Liver (tissue), 9 donors: ENCODE data around the gene GUCA1C. TPM values are rescaled to one million over a fixed set of nuclear protein-coding genes. Genes with fewer than 3 reads are reported as not detected.

Source experiments
- DNase-seq: peaks from one replicate; pipeline ENCODE4 v3.0.0-alpha.2; 2017; ENCODE audit warnings: low spot score
- H3K27ac ChIP-seq, 2 donors: one replicate each; pipeline ENCODE4 v1.7.0; 2013; ENCODE audit warnings: inconsistent platforms in 2 of 2, low read length in 2 of 2, control low read depth in 1 of 2, low read depth in 1 of 2, mild to moderate bottlenecking in 1 of 2
- H3K27me3 ChIP-seq, 4 donors: one replicate each; pipeline versions ENCODE4 v1.6.1 to v1.7.0; 2013; ENCODE audit warnings: low read length in 3 of 4, inconsistent platforms in 1 of 4, mild to moderate bottlenecking in 1 of 4, moderate library complexity in 1 of 4; ENCODE audit not compliant: control insufficient read depth in 4 of 4, insufficient read depth in 4 of 4
- H3K36me3 ChIP-seq, 4 donors: one replicate each; pipeline versions ENCODE4 v1.6.1 to v1.7.0; 2013; ENCODE audit warnings: low read length in 3 of 4, mild to moderate bottlenecking in 3 of 4, low read depth in 1 of 4, moderate library complexity in 1 of 4; ENCODE audit not compliant: control insufficient read depth in 4 of 4, insufficient read depth in 3 of 4
- H3K4me1 ChIP-seq, 4 donors: one replicate each; pipeline versions ENCODE4 v1.6.1 to v1.7.0; 2013; ENCODE audit warnings: low read length in 3 of 4, mild to moderate bottlenecking in 3 of 4, moderate library complexity in 1 of 4; ENCODE audit not compliant: control insufficient read depth in 4 of 4, insufficient read depth in 4 of 4
- H3K4me3 ChIP-seq, 3 donors: one replicate each; pipeline versions ENCODE4 v1.6.1 to v1.7.0; 2013; ENCODE audit warnings: low read length in 3 of 3, control low read depth in 1 of 3, low read depth in 1 of 3, mild to moderate bottlenecking in 1 of 3
- H3K9ac ChIP-seq, 2 donors: one replicate each; pipeline ENCODE4 v1.7.0; 2013; ENCODE audit warnings: low read length in 2 of 2, mild to moderate bottlenecking in 2 of 2, moderate library complexity in 2 of 2, control low read depth in 1 of 2, low read depth in 1 of 2
- H3K9me3 ChIP-seq, 4 donors: one replicate each; pipeline versions ENCODE4 v1.6.1 to v1.7.0; 2013; ENCODE audit warnings: low read length in 3 of 4; ENCODE audit not compliant: control insufficient read depth in 4 of 4
- ATF3 ChIP-seq: IDR thresholded peaks from 2 replicates; pipeline ENCODE4 v1.6.1; 2016; ENCODE audit warnings: antibody characterized with exemption
- CTCF ChIP-seq: fragments of 150-350 bp; IDR thresholded peaks from 2 replicates; pipeline ENCODE4 v1.5.1; 2017; ENCODE audit warnings: improper control_type of control experiment, low read depth, low read length; ENCODE audit not compliant: missing input control
- FOXA1 ChIP-seq: IDR thresholded peaks from 2 replicates; pipeline ENCODE4 v1.6.1; 2016; ENCODE audit warnings: antibody characterized with exemption
- FOXA2 ChIP-seq: IDR thresholded peaks from 2 replicates; pipeline ENCODE4 v1.6.1; 2016; ENCODE audit warnings: antibody characterized with exemption
- GABPA ChIP-seq, 2 donors: IDR thresholded peaks in 1 of 2; conservative IDR thresholded peaks in 1 of 2; 2 replicates each; pipeline ENCODE4 v1.6.1; 2016; ENCODE audit warnings: antibody characterized with exemption in 2 of 2, mild to moderate bottlenecking in 1 of 2, moderate library complexity in 1 of 2
- HNF4A ChIP-seq, 2 donors: conservative IDR thresholded peaks; 2 replicates each; pipeline ENCODE4 v1.6.1; 2016; ENCODE audit warnings: antibody characterized with exemption in 2 of 2, mild to moderate bottlenecking in 2 of 2
- MAX ChIP-seq: IDR thresholded peaks from 2 replicates; pipeline ENCODE4 v1.6.1; 2016; ENCODE audit warnings: antibody characterized with exemption
- REST ChIP-seq: IDR thresholded peaks from 2 replicates; pipeline ENCODE4 v1.6.1; 2016; ENCODE audit warnings: antibody characterized with exemption, mild to moderate bottlenecking
- SP1 ChIP-seq: IDR thresholded peaks from 2 replicates; pipeline ENCODE4 v1.6.1; 2018; ENCODE audit warnings: antibody characterized with exemption, mild to moderate bottlenecking
- TAF1 ChIP-seq: conservative IDR thresholded peaks from 2 replicates; pipeline ENCODE4 v1.6.1; 2016; ENCODE audit warnings: antibody characterized with exemption, mild to moderate bottlenecking
- WGBS: extraction: QIAGEN DNeasy Blood & Tissue Kit; methylation state at CpG from one replicate; pipeline ENCODE4 v1.1.7; 2013; 5-methylcytosine and 5-hydroxymethylcytosine counted together
- polyA plus RNA-seq, 2 donors: library from polyadenylated mRNA; stranded (reverse) in 1 of 2; unstranded in 1 of 2; fragments of 200-250 nt in 1 of 2; fragments of >200 nt in 1 of 2; fragmentation: Nextera tagmentation in 1 of 2; extraction: Ambion mirVana in 1 of 2; gene quantifications; one replicate each; pipeline versions ENCODE4 v1.2.1 to v1.2.3, GENCODE V29; 2013 to 2015
- total RNA-seq, 2 donors: library from RNA; depleted of rRNA; stranded (reverse); fragments of >200 nt; gene quantifications; one replicate each; pipeline ENCODE4 v1.2.3, GENCODE V29; 2014
- donor health status: healthy.
- donor health status: healthy.
- donor health status: healthy.
- donor health status: healthy.
- donor health status: healthy.

Gene GUCA1C
- total and polyA plus RNA-seq, 4 donors = not detected

- no peaks in the 10 kb centered on the region for H3K4me1 ChIP-seq
- H3K36me3 ChIP-seq = no peaks in the 10 kb centered on the region
- TF ChIP-seq TAF1 = no peak
- no peak for TF ChIP-seq HNF4A (conservative IDR thresholded peaks at IDR 0.05)
- no peak for TF ChIP-seq CTCF
- TF ChIP-seq FOXA1 = no peak
- no peak for TF ChIP-seq SP1
- TF ChIP-seq MAX = no peak
- no peak for TF ChIP-seq FOXA2
- TF ChIP-seq REST = no peak
- H3K9ac ChIP-seq = no peak overlapping the region
- H3K27ac ChIP-seq = no peak overlapping the region
- WGBS = 82% methylated on average over 8 of the region's 8 CpGs
- no peak overlapping the region for H3K4me3 ChIP-seq
- no peaks in the 10 kb centered on the region for H3K27me3 ChIP-seq
- H3K9me3 ChIP-seq = no peaks in the 10 kb centered on the region
- no peak for DNase-seq
These were observed 73.8 kb downstream of the GUCA1C start for GRCh38 chr3:108879915-108880314.

- Histone ChIP-seq H3K36me3 (no peaks in the 10 kb centered on the region), H3K27me3 (peaks cover 0 to 2% (median 0%) of the 10 kb centered on the region in 4 donors), H3K9ac (no peak overlapping the region), H3K4me3 (no peak overlapping the region), H3K9me3 (no peaks in the 10 kb centered on the region), H3K27ac (no peak overlapping the region), H3K4me1 (no peaks in the 10 kb centered on the region)
- 28% methylated on average over 1 of the region's 1 CpG for WGBS
- no peak for TF ChIP-seq CTCF
- TF ChIP-seq GABPA (IDR thresholded peaks at IDR 0.05 in 1 of 2, conservative IDR thresholded peaks at IDR 0.05 in 1 of 2) = no peak
- no peak for TF ChIP-seq ATF3
- DNase-seq = no peak
These were observed 75.8 kb downstream of the GUCA1C start for GRCh38 chr3:108877901-108878300.
